A549 treated with GW870086 at 1 μM for 4 hours (cell line): ENCODE data around the gene C5orf24. TPM values are rescaled to one million over a fixed set of nuclear protein-coding genes. Genes with fewer than 3 reads are reported as not detected.

Experiments used
- total RNA-seq: library from RNA; stranded (reverse); fragments of 200-300 nt; extraction: Qiagen RNA extraction; gene quantifications from 5 replicates; pipeline ENCODE4 v1.2.3, GENCODE V29; 2022; ENCODE audit warnings: low read depth

C5orf24 gene
- total RNA-seq = 15.7 to 24.9 TPM (median 22.8 TPM) in 5 replicates

DNA sequence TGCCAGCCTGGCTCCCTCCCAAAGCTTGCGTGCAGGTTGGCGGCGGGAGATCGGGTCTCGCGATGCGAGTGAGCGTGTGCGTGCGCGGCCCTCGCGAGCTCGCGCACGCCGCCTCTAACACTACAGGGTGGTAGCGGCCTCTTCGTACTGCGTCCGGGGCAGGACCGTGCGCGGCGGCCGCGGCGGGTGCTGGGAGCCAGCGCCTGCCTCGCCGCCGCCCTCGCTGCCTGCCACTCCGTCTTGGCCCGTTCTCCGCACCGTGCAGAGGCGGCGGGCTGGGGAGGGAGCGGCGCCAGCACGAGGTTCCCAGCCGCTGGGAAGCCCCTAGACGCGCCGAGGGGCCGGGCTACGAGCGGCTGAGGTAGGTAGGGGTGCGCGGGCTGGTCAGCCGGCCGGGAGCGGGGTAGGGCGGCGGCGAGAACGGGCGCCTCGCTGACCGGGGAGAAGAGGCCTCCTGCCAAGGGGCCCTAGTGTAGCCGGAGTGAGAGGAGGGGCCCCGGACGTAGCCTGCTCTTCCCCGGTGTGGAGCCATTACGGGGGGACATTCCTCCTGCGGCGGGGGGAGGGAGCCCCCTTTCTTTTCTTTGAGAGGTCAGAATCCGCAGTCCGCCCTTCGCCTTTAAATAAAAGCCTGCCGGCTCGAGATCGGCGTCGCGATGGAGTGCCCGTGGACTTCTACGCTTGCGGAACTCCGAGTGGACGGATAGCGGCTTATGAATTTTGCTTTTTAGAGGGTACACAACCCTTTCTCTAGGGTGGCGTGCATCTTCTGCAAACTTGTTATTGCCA lies at the start of gene C5orf24:
TSS of gene C5orf24 (plus strand) at position 117 of the 789 bp plus-strand sequence. CDS start 8,933 bp downstream, outside the sequence.

DNA sequence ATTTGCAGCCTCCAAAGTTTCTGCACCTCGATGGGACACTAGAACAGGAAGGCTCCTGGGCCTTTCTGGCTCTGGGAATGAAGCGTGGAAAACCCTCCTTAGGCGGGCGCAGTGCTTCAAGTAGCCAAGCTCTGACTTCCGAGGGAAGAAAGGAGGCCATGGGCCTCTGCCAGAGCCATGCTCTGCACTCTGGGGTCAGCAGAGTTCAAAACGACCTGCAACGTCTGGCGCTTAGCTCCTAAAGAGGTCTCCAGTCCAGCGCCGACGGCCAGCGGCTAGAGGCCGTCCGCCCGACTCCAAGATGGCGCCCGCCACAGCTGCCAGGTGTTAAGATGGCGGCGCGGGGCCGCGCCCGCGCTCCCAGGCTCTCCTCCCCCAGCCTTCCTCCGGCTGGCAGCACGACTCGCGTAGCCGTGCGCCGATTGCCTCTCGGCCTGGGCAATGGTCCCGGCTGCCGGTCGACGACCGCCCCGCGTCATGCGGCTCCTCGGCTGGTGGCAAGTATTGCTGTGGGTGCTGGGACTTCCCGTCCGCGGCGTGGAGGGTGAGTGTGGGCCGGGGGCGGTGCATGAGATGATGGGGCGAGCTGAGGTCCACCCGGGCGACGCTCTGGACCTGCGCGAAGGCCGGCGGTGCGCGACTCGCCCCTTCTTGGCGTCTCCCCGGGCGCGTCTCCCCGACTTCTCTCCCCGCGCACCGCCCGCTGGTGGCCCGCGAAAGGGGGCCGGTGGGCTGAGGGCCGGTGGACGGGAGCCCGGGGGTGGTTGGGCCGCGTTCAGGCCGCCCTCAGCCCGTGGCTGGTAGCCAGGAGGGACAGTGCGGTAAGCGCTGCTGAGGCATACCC lies 28.4 kb downstream of the C5orf24 start, which contains the start of gene TXNDC15:
TSS of gene TXNDC15 (plus strand) at position 385 of the 844 bp plus-strand sequence. CDS start at position 442, 57 bp downstream.

DNA sequence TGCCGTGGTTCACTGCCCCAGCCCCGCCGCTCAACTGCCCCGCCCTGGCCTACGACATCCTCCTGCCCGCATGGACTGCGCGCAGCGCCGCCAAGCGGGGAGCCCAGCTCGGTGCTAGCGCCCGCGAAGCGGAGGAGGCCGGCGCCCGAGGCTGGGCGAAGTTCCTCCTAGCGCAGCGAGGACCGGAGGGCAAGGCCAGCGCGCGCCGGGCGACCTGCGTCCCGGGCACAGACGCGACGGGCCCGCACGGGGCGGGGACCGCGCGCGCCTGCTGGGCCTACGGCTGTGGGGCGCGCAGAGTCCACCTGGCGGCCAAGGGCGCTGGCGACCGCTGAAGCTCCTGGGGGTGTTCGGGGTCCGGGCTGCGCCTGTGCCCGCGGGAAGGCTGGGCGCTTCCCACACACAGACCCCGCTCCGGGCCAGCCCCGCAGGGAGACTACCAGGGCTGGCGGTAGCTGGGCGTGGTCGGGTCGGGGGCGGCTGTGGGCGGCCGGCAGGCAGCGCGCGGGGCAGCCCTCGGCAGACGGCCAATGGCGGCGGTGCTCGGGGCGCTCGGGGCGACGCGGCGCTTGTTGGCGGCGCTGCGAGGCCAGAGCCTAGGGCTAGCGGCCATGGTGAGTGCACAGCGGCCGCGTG lies 59.0 kb downstream of the C5orf24 start, which contains the start of gene PCBD2:
TSS of gene PCBD2 (plus strand) at position 522 of the 636 bp plus-strand sequence. CDS start at position 531, 9 bp downstream.

Other genes starting within 250 kb of the C5orf24 start
- 45.6 to 72.0 TPM (median 50.1 TPM) in 5 replicates for gene SAR1B, start 213.1 kb upstream of the C5orf24 start, total RNA-seq
- gene SEC24A, start 197.2 kb upstream of the C5orf24 start, total RNA-seq = 11.4 to 17.2 TPM (median 14.5 TPM) in 5 replicates
- 23.6 to 30.2 TPM (median 26.1 TPM) in 5 replicates for gene CAMLG, start 107.4 kb upstream of the C5orf24 start, total RNA-seq
- 51.4 to 69.8 TPM (median 63.6 TPM) in 5 replicates for gene DDX46, start 87.2 kb upstream of the C5orf24 start, total RNA-seq
- 50.8 to 67.2 TPM (median 54.3 TPM) in 5 replicates for gene TXNDC15, start 28.4 kb downstream of the C5orf24 start, total RNA-seq
- 10.7 to 12.3 TPM (median 11.1 TPM) in 5 replicates for gene PCBD2, start 59.2 kb downstream of the C5orf24 start, total RNA-seq
- 0.19 to 0.50 TPM (median 0.37 TPM) in 5 replicates for gene CATSPER3, start 121.9 kb downstream of the C5orf24 start, total RNA-seq
- gene PITX1, start 188.3 kb downstream of the C5orf24 start, total RNA-seq = 19.2 to 31.0 TPM (median 28.5 TPM) in 5 replicates